ENCODE data around the gene B3GAT3.
"Not testable (repeated sequence)": the region's sequence is repeated elsewhere in the genome, so short reads cannot be mapped to it uniquely, and the experiment has no call there.

The B3GAT3 gene

GRCh38 chr11:62588966-62589637 lies 32.7 kb downstream of the B3GAT3 start:
- H3K27ac ChIP-seq: peak overlapping the region in 1 of 21 experiments; percentile 25
- H3K4me3 ChIP-seq: no peak overlapping the region

DNA sequence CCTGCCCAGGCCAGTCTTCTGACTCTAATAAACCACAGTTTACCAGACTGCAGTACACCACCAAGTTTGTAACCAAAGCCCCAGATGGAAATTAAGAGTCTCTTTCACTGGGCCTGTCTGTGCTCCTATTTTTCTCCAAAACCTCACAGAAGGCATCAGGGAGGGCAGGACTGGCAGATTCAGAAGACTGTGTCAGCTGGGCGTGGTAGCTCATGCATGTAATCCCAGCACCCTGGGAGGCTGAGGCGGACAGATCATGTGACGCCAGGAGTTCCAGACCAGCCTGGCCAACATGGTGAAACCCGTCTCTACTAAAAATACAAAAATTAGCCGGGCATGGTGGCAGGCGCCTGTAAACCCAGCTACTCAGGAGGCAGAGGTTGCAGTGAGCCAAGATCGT lies 36.4 kb downstream of the B3GAT3 start:
- peak overlapping the region in 2 of 21 experiments; percentile 5 to 18 for H3K27ac ChIP-seq
- not testable (repeated sequence) for H3K4me3 ChIP-seq

DNA sequence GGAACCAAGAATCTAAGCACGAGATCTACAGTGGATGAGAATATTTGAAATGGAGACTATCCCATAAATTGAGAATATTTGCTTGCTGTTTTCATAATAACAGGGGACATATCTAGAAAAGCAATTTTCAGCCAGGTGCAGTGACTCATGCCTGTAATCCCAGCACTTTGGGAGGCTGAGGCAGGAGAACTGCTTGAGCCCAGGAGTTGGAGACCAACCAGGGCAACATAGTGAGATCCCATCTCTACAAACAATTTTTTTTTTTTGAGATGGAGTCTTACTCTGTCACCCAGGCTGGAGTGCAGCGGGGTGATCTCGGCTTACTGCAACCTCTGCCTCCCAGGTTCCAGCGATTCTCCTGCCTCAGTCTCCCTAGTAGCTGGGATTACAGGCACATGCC lies 40.1 kb downstream of the B3GAT3 start:
- not testable (repeated sequence) for H3K4me3 ChIP-seq
- peak overlapping the region in 1 of 21 experiments; percentile 15 for H3K27ac ChIP-seq

- H3K27ac ChIP-seq: peak overlapping the region in 1 of 21 experiments; percentile 15
- no peak overlapping the region for H3K4me3 ChIP-seq
These were observed 40.6 kb downstream of the B3GAT3 start for GRCh38 chr11:62580959-62581715.

DNA sequence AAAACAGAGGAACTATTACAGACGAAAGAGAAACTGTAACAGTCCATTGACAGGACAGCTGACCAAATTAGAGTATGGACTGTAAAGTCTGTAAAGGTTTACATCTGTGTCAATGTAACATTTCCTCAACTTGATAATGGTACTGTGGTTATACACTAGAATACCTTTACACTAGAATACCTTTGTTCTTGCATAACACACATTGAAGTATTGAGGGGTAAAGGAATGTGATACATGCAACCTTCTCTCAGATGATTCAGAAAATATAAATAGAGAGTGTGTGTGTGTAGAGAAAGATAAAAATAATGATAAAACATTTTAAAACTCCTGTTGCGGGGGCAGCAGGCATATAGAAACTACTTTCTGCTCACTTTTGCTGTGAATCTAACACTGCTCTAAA lies 42.5 kb downstream of the B3GAT3 start:
- H3K27ac ChIP-seq: no peak overlapping the region

GRCh38 chr11:62578541-62578940 lies 43.2 kb downstream of the B3GAT3 start:
- no peak overlapping the region for H3K4me3 ChIP-seq
- peak overlapping the region in 3 of 21 experiments; percentile 13 to 63 (median 43) for H3K27ac ChIP-seq

More for the DNA sequence above, 42.5 kb downstream of the B3GAT3 start:
- no peak overlapping the region for H3K4me3 ChIP-seq

GRCh38 chr11:62577046-62577714 lies 44.6 kb downstream of the B3GAT3 start:
- Histone ChIP-seq H3K4me3 (no peak overlapping the region), H3K27ac (peak overlapping the region in 16 of 21 experiments; percentile 6 to 95 (median 66))

DNA sequence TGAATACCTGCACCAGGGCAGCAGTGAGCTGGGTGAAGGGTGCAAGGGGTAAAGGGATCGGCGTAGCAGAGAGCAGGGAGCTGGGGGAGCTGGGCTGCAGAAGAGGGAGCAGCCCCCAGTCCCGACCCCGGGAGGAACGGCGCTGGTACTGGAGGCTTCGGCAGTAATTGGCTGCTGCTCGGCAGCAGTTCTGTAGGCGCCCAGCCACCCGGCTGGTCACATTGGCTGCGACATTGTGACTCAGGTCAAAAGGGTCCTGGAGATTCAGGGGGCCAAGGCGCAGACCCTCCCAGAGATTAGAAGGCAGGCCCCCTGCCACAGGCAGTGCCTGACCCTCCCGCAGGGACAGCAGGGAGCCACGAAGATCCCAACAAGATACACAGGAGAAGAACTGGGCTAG lies 45.9 kb downstream of the B3GAT3 start:
- Histone ChIP-seq H3K27ac (peak overlapping the region in 16 of 21 experiments; percentile 26 to 95 (median 89)), H3K4me3 (peak overlapping the region in 3 of 7 experiments; percentile 2 to 73 (median 60))

DNA sequence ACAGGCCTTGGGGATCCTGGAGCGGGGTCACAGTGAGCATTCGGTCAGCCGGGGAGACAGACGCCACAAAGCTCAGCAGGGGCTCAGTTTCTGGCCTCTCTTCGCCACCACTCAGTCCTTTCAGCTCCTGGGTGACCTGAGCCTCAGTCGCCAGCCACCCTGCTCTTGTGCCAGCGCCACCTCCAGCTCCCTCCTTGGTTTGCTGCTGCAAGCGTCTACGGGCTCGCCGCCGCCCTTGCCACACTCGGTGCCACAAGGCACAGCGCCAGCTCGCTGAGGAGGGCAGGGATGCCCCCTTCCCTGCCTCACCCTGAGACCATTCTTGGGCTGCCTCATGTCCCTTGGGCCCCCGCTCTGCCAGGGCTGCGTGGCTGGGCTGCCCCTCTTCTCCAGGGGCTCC lies 46.6 kb downstream of the B3GAT3 start:
- Histone ChIP-seq H3K4me3 (peak overlapping the region; percentile 60 to 84 (median 71)), H3K27ac (peak overlapping the region in 19 of 21 experiments; percentile 70 to 95 (median 90))

DNA sequence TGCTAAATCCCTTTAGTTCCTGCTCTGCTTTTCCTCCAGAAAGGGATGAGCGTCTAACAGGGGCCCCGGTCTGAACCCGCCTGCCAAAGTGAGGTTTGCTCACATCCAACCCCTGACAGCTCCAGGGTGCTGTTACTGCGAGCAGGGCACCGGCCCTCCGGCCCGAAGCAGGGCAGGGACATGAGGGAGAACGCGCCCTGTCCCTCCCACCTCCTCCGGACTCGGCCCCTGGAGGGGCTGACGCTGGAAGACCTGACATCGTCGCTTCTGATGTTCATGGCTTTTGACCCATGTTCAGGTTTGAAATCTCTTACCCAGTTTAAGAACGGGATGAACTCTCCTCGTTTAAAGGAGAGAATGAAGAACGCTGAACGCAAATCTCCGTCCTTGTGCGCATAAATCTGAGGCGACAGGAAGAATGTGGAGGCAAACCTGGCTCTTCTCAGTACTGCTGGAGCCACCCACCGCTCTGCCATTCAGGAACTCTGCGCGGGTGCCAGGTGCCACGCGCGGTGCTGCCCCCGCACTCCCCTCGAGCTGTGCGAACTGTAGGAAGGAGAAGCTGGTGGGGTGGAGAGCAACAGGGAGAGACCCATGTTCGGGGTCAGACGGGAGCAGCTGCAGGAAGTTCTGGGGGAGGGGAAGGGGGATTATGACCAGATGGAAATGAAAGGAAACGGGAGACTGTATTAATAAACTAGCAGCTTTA lies 47.3 kb downstream of the B3GAT3 start:
- H3K27ac ChIP-seq: peak overlapping the region; percentile 58 to 95 (median 90)
- H3K4me3 ChIP-seq: peak overlapping the region; percentile 60 to 84 (median 71)

DNA sequence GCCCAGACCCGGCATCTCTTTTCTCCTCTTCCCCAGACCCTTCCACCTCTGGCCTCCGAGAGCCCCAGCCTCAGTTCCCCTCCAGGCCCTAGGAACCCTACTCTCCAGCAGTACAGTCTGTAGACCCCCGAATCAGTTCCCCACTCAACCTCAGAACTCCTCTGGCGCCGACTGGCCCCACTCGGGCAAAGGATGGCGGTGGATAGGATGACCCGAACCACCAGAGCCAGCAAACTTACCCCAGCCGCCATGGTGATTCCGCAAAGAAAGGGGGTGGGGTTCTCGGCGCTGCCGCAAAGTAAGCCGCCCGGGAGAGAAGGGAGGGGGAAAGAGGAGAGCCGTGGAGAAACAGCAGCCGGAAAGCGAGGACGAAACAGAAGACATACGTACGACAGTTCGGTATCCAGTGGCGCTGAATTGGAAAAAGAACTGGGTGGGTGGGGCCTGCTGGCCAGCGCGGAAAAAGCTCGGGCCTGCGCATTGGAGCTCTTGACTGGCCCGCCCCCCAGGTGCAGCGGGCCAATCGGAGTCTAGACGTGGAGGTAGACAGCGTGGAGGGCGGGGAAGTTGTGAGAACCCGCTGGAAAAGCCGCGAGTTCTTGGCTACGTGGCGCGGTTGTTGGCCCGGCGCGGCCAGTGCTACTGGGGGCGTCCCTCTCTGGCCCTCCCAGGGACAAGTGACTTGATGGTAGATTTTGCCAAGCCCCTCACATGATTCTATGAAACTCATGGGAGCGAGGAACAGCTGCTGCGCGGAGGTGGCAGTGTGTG lies 48.0 kb downstream of the B3GAT3 start, which contains the start of gene EEF1G:
TSS of gene EEF1G (minus strand) at position 300 of the 771 bp plus-strand sequence. CDS start at position 251, 49 bp downstream.
- Histone ChIP-seq H3K4me3 (peak within 1 kb of the TSS; percentile 60 to 84 (median 71)), H3K27ac (peak within 1 kb of the TSS; percentile 78 to 95 (median 90))

GRCh38 chr11:62573006-62573591 lies 48.7 kb downstream of the B3GAT3 start:
- peak overlapping the region; percentile 65 to 95 (median 89) for H3K27ac ChIP-seq
- peak overlapping the region; percentile 60 to 84 (median 71) for H3K4me3 ChIP-seq

DNA sequence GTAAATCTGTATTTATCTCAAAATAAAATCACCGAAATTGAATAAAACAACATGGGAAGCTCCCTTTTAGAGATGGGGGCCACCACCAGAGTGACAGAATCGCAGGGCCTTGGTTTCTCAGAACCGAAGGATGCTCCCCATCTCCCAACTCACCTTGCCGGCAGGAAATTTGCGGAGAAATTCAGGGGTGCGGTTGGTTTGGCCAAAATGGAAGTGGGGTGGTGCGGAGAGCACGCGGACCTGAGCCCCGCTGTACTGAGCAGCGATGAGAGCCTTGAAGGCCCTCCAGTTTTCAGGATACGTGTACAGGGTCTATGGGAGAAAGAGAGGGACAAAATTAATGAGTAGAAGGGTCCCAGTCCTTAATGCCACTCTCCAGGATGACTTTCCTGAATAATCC lies 49.4 kb downstream of the B3GAT3 start:
- Histone ChIP-seq H3K4me3 (peak overlapping the region; percentile 60 to 84 (median 71)), H3K27ac (peak overlapping the region in 17 of 21 experiments; percentile 46 to 95 (median 89))

GRCh38 chr11:62571493-62571892 lies 50.3 kb downstream of the B3GAT3 start:
- H3K4me3 ChIP-seq: not testable (repeated sequence)
- H3K27ac ChIP-seq: peak overlapping the region in 3 of 21 experiments; percentile 86 to 89 (median 88)

- not testable (repeated sequence) for H3K4me3 ChIP-seq
- H3K27ac ChIP-seq: peak overlapping the region in 2 of 21 experiments; percentile 11 to 19
These were observed 50.9 kb downstream of the B3GAT3 start for GRCh38 chr11:62570903-62571302.

- H3K4me3 ChIP-seq: no peak overlapping the region
- no peak overlapping the region for H3K27ac ChIP-seq
These were observed 52.2 kb downstream of the B3GAT3 start for GRCh38 chr11:62569611-62570010.

DNA sequence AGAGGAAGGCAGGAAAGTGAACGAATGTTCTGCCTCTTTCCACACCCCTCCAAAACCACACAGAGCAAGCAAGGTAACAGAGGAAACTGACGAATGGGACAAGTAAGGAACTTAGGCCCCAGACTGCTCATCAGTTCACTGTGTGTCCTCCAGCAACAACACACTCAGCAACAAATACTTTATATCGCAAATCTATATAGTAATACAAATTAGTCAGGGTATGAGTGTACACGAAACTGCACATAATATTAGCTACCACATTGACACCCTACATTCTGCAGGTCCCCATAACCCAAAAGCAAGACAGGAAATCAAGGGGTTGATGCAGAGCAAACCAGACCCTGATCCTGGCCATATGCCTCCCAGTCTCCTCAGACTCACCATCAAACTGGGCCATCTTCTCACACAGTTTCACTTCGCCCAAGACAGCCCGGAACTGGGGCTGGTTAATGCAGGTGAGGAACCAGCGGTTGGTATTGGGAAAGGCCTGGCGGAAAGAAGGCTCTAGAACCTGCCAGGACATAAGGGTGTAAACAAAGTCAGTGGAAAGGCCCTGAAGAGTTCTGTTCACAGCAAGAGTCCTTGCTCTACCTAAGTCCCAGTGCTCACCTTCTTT lies 54.7 kb downstream of the B3GAT3 start:
- Histone ChIP-seq H3K27ac (peak overlapping the region in 3 of 21 experiments; percentile 16 to 25 (median 21)), H3K4me3 (no peak overlapping the region)

DNA sequence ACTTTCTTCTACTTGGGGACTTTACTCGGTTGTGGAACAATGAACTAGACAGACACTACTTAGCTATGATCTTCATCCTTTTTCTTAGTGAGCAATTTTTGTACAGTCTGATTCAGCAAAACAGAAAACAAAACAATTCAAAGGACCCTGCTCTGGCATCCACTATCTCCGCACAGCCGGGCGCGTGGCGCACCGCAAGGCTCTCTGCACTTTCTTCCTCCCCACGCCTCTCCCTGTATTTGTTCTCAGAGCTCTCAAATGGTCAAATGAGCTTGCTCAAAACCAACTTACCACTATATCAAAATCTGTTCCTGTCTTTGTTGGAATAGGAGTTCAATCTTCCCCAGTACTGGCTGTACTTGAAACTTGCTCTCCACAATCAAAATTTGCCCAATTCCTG lies 55.5 kb downstream of the B3GAT3 start:
- Histone ChIP-seq H3K27ac (peak overlapping the region in 1 of 21 experiments; percentile 15), H3K4me3 (no peak overlapping the region)
